CD1c-positive myeloid dendritic cell (primary cell): ENCODE data around the gene PCMT1.
"Not testable (repeated sequence)": the region's sequence is repeated elsewhere in the genome, so short reads cannot be mapped to it uniquely, and the experiment has no call there.

ENCODE experiments used
- DNase-seq: peaks from one replicate; pipeline ENCODE4 v3.0.0-alpha.2; 2016; ENCODE audit errors: extremely low spot score

PCMT1 gene

GRCh38 chr6:149750136-149750609, 632 bp downstream of the PCMT1 start:
- DNase-seq = peak; percentile 37

- no peak for DNase-seq
Measured at GRCh38 chr6:149751239-149751638, 1.7 kb downstream of the PCMT1 start.

GRCh38 chr6:149751920-149752319, 2.4 kb downstream of the PCMT1 start:
- DNase-seq = not testable (repeated sequence)

- peak; percentile 31 for DNase-seq
Measured at GRCh38 chr6:149752600-149753373, 3.2 kb downstream of the PCMT1 start.

- not testable (repeated sequence) for DNase-seq
Measured at GRCh38 chr6:149753374-149753637, 3.8 kb downstream of the PCMT1 start.

GRCh38 chr6:149754548-149754947, 5.0 kb downstream of the PCMT1 start:
- peak; percentile 35 for DNase-seq

- DNase-seq = no peak
Measured at GRCh38 chr6:149755300-149756260, 6.0 kb downstream of the PCMT1 start.

GRCh38 chr6:149756261-149756636, 6.7 kb downstream of the PCMT1 start:
- no peak for DNase-seq

GRCh38 chr6:149761438-149761837, 11.9 kb downstream of the PCMT1 start:
- peak; percentile 55 for DNase-seq

- no peak for DNase-seq
Measured at GRCh38 chr6:149763866-149764265, 14.3 kb downstream of the PCMT1 start.

GRCh38 chr6:149766156-149766769, 16.7 kb downstream of the PCMT1 start:
- peak; percentile 12 for DNase-seq

GRCh38 chr6:149769676-149770075, 20.1 kb downstream of the PCMT1 start:
- DNase-seq = no peak

GRCh38 chr6:149771185-149771584, 21.6 kb downstream of the PCMT1 start:
- no peak for DNase-seq

GRCh38 chr6:149771925-149772324, 22.4 kb downstream of the PCMT1 start:
- DNase-seq = no peak

GRCh38 chr6:149777624-149778023, 28.1 kb downstream of the PCMT1 start:
- DNase-seq = no peak

GRCh38 chr6:149779644-149779963, 30.1 kb downstream of the PCMT1 start:
- DNase-seq = no peak

GRCh38 chr6:149781715-149782114, 32.2 kb downstream of the PCMT1 start:
- no peak for DNase-seq

GRCh38 chr6:149782337-149782736, 32.8 kb downstream of the PCMT1 start:
- DNase-seq = no peak

- no peak for DNase-seq
Measured at GRCh38 chr6:149783551-149783950, 34.0 kb downstream of the PCMT1 start.

GRCh38 chr6:149806127-149806526, 56.6 kb downstream of the PCMT1 start:
- no peak for DNase-seq

GRCh38 chr6:149809798-149810197, 60.3 kb downstream of the PCMT1 start:
- DNase-seq = no peak

- no peak for DNase-seq
Measured at GRCh38 chr6:149813351-149813750, 63.8 kb downstream of the PCMT1 start.

- DNase-seq = no peak
Measured at GRCh38 chr6:149815788-149816187, 66.2 kb downstream of the PCMT1 start.
